NB4 (cell line): Measurements from ENCODE around the gene CTNNAL1.

Source experiments
- POLR2A ChIP-seq: IDR thresholded peaks from 2 replicates; pipeline ENCODE4 v1.6.1; 2011; ENCODE audit warnings: mild to moderate bottlenecking; ENCODE audit not compliant: insufficient read length; ENCODE audit errors: extremely low read depth
- TF ChIP-seq, protein P1 (sequence below): IDR thresholded peaks from one replicate; pipeline ENCODE4 v1.5.1; 2012; ENCODE audit warnings: low read depth, low read length

DNA sequence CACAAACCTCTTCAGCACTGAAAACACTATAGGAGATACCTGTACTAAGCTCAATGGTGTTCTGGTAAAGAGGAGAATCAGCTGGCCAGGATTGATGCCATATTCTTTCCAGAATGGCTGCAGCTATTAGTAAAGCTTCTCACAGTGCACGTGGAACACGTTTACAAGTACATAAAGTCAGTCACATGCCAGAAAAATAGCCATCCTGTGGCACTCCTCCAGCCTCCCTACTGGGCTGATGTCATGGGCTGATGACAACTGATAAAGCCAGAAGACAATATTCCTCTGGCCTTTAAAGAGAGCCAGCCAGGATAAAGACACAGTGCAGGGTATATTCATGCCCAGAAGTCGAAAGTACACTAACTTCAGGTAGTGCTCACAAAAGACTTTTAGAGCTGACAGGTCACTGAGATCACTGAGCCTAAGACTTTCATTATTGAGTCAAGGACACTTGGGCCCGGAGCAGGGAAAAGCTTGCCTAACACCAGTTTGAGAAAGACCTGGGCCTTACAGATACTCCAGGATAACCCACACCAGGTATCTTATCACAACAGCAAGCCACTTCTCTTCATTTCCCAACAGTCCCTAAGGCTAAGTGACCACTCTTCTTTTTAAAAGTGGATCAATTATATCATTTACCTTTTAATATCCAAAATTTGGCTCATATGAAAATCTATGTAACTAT is 49.7 kb downstream of the CTNNAL1 start:
- TF ChIP-seq POLR2A: no peak
- TF ChIP-seq, protein P1, sequence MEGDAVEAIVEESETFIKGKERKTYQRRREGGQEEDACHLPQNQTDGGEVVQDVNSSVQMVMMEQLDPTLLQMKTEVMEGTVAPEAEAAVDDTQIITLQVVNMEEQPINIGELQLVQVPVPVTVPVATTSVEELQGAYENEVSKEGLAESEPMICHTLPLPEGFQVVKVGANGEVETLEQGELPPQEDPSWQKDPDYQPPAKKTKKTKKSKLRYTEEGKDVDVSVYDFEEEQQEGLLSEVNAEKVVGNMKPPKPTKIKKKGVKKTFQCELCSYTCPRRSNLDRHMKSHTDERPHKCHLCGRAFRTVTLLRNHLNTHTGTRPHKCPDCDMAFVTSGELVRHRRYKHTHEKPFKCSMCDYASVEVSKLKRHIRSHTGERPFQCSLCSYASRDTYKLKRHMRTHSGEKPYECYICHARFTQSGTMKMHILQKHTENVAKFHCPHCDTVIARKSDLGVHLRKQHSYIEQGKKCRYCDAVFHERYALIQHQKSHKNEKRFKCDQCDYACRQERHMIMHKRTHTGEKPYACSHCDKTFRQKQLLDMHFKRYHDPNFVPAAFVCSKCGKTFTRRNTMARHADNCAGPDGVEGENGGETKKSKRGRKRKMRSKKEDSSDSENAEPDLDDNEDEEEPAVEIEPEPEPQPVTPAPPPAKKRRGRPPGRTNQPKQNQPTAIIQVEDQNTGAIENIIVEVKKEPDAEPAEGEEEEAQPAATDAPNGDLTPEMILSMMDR: no peak
